ENCODE data around the gene SLF2. TPM values are rescaled to one million over a fixed set of nuclear protein-coding genes. Genes with fewer than 3 reads are reported as not detected.

SLF2 gene
- total RNA-seq, 2 donors from 2014 or later, result 31.5 to 38.9 TPM

DNA sequence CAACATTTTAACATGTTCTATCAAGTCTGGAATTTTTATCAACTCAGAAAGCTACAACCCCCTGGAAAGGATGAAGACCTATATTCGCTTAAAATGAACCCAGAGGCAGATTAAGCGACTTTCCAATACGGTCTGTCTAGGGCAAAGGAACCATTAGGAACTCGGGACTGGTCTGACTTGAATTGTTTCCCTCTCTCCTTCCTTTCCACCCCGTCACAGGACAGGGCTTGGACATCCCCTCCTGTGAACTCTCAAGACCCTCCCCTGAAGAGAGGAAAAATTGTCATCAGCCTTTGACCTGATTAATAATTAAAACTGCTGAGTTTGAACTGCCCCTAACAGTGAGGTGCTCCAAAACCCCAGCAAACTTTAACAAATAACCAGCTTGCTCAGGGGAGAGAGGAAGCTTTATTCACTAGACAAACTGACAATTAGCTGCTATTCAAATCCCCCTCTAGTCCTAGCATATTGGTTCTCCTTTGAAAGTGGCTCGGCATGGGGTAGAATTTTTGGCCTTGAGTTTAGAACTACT lies 22.6 kb upstream of the SLF2 start:
- peaks cover 2% of the 10 kb centered on the region for H3K4me1 Mint-ChIP-seq
- Histone ChIP-seq H3K9ac (ENCODE audit: extremely low read depth, low read length, poor library complexity, severe bottlenecking) (no peak overlapping the region), H3K4me1 (ENCODE audit: control insufficient read depth, insufficient read depth, low read length) (no peaks in the 10 kb centered on the region), H3K36me3 (ENCODE audit: control insufficient read depth, insufficient read depth, low read length) (no peaks in the 10 kb centered on the region), H3K27ac (ENCODE audit: low read depth, low read length) (peak overlapping the region; percentile 33), H3K9me3 (ENCODE audit: control insufficient read depth, low read length) (no peaks in the 10 kb centered on the region), H3K4me3 (ENCODE audit: low read length) (no peak overlapping the region), H3K27me3 (ENCODE audit: control insufficient read depth, insufficient read depth, low read length, poor library complexity, severe bottlenecking) (peaks cover 5% of the 10 kb centered on the region)
- no peaks in the 10 kb centered on the region for H3K36me3 Mint-ChIP-seq (ENCODE audit: low read depth)
- peaks cover 36% of the 10 kb centered on the region for H3K27me3 Mint-ChIP-seq (ENCODE audit: insufficient read depth)
- H3K4me3 Mint-ChIP-seq, result no peak overlapping the region
- TF ChIP-seq, protein P1, sequence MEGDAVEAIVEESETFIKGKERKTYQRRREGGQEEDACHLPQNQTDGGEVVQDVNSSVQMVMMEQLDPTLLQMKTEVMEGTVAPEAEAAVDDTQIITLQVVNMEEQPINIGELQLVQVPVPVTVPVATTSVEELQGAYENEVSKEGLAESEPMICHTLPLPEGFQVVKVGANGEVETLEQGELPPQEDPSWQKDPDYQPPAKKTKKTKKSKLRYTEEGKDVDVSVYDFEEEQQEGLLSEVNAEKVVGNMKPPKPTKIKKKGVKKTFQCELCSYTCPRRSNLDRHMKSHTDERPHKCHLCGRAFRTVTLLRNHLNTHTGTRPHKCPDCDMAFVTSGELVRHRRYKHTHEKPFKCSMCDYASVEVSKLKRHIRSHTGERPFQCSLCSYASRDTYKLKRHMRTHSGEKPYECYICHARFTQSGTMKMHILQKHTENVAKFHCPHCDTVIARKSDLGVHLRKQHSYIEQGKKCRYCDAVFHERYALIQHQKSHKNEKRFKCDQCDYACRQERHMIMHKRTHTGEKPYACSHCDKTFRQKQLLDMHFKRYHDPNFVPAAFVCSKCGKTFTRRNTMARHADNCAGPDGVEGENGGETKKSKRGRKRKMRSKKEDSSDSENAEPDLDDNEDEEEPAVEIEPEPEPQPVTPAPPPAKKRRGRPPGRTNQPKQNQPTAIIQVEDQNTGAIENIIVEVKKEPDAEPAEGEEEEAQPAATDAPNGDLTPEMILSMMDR (conservative IDR thresholded peaks at IDR 0.05), result no peak
- DNase-seq, result no peak
- WGBS, 2 experiments (ENCODE audit: insufficient coverage in 1 of 2, insufficient read length in 1 of 2), result 74 to 76% methylated on average over 4 to 6 of the region's 6 CpGs
- no peaks in the 10 kb centered on the region for H3K9me3 Mint-ChIP-seq
- H3K27ac Mint-ChIP-seq, result no peak overlapping the region

DNA sequence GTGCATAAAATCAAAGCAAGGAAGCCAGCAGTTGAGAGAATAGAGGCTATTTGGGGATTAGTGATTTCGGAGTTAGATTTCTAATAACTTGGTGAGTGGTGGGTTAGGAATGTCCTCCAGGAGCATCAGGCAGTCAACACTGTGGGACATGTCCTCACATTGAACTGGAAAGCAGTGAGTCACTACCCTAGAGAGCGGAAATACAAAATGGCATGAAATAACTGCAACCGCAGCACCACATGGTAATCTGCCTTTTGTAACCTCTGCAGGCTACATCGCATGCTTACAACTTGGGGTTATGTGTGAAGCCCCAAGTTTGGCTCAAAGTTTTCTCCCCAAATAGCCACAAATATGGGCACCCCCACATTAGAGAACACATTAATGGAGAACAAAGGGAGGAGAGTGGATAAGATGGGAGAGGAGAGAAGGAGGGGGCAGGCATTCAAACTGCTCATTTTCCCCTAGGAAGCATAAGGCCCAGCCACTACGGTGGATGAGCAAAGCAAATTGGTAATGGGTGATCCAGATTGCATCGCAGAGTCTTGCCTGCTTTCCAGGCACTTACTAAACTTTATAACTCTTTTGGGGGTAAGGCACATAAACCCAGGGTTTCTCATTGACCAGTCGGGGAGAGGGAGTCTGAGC lies 22.0 kb upstream of the SLF2 start:
- H3K27me3 ChIP-seq (ENCODE audit: control insufficient read depth, insufficient read depth, low read length, poor library complexity, severe bottlenecking), result peaks cover 5% of the 10 kb centered on the region
- peak overlapping the region; percentile 33 for H3K27ac ChIP-seq (ENCODE audit: low read depth, low read length)
- no peaks in the 10 kb centered on the region for H3K4me1 ChIP-seq (ENCODE audit: control insufficient read depth, insufficient read depth, low read length)
- DNase-seq, result peak; percentile 49
- no peak overlapping the region for H3K9ac ChIP-seq (ENCODE audit: extremely low read depth, low read length, poor library complexity, severe bottlenecking)
- H3K36me3 ChIP-seq (ENCODE audit: control insufficient read depth, insufficient read depth, low read length), result no peaks in the 10 kb centered on the region
- WGBS, 2 experiments (ENCODE audit: insufficient coverage in 1 of 2, insufficient read length in 1 of 2), result 72 to 83% methylated on average over 4 to 7 of the region's 7 CpGs
- no peaks in the 10 kb centered on the region for H3K36me3 Mint-ChIP-seq (ENCODE audit: low read depth)
- no peaks in the 10 kb centered on the region for H3K9me3 Mint-ChIP-seq
- H3K4me3 ChIP-seq (ENCODE audit: low read length), result no peak overlapping the region
- no peak overlapping the region for H3K4me3 Mint-ChIP-seq
- TF ChIP-seq, protein P1 (conservative IDR thresholded peaks at IDR 0.05), result no peak
- no peak overlapping the region for H3K27ac Mint-ChIP-seq
- peaks cover 8% of the 10 kb centered on the region for H3K4me1 Mint-ChIP-seq
- H3K27me3 Mint-ChIP-seq (ENCODE audit: insufficient read depth), result peaks cover 40% of the 10 kb centered on the region
- H3K9me3 ChIP-seq (ENCODE audit: control insufficient read depth, low read length), result no peaks in the 10 kb centered on the region

DNA sequence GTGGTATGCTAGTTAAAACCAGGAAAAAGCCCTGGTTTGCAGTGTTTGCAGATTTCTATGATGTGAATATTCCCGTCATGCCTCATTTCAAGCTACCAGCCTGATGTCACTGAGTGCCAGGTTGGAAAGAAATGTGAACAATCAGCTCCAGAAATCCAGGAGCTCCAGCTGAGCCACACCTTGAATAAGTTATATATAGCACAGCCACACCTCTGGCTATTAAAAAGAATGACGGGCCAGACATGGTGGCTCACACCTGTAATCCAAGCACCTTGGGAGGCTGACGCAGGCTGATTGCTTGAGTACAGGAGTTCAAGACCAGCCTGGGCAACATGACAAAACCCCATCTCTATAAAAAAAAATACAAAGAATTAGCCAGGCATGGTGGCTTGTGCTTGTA lies 18.7 kb upstream of the SLF2 start:
- Histone ChIP-seq H3K36me3 (ENCODE audit: control insufficient read depth, insufficient read depth, low read length) (no peaks in the 10 kb centered on the region), H3K4me1 (ENCODE audit: control insufficient read depth, insufficient read depth, low read length) (no peaks in the 10 kb centered on the region), H3K9ac (ENCODE audit: extremely low read depth, low read length, poor library complexity, severe bottlenecking) (no peak overlapping the region), H3K27ac (ENCODE audit: low read depth, low read length) (no peak overlapping the region), H3K27me3 (ENCODE audit: control insufficient read depth, insufficient read depth, low read length, poor library complexity, severe bottlenecking) (no peaks in the 10 kb centered on the region), H3K4me3 (ENCODE audit: low read length) (no peak overlapping the region), H3K9me3 (ENCODE audit: control insufficient read depth, low read length) (no peaks in the 10 kb centered on the region)
- Mint-ChIP-seq H3K9me3 (no peaks in the 10 kb centered on the region), H3K36me3 (ENCODE audit: low read depth) (no peaks in the 10 kb centered on the region), H3K27me3 (ENCODE audit: insufficient read depth) (peaks cover 26% of the 10 kb centered on the region), H3K4me3 (no peak overlapping the region), H3K4me1 (peaks cover 10% of the 10 kb centered on the region), H3K27ac (no peak overlapping the region)
- no peak for DNase-seq
- WGBS, 2 experiments (ENCODE audit: insufficient coverage in 1 of 2, insufficient read length in 1 of 2), result 85 to 88% methylated on average over 2 to 3 of the region's 3 CpGs
- TF ChIP-seq, protein P1 (conservative IDR thresholded peaks at IDR 0.05), result no peak
